SK-N-MC (cell line): ENCODE results near the gene SRSF2.
"Not testable (repeated sequence)": the region's sequence is repeated elsewhere in the genome, so short reads cannot be mapped to it uniquely, and the experiment has no call there.

Source experiments
- DNase-seq: peaks from one replicate; pipeline ENCODE4 v3.0.0-alpha.2; 2011; ENCODE audit warnings: low read depth, low spot score
- H3K27ac ChIP-seq: fragments of 200-600 bp; sonication (generic); 2 replicates; pipeline ENCODE4 v1.5.1; 2016; ENCODE audit warnings: mixed run types
- H3K36me3 ChIP-seq: fragments of 200-600 bp; sonication (generic); 2 replicates; pipeline ENCODE4 v1.6.1; 2017; ENCODE audit warnings: antibody characterized with exemption, low read length, mixed read lengths; ENCODE audit not compliant: insufficient read depth
- H3K4me3 ChIP-seq: fragments of 200-600 bp; sonication (generic); 2 replicates; pipeline ENCODE4 v1.5.1; 2016
- H3K9ac ChIP-seq: fragments of 200-600 bp; sonication (generic); 2 replicates; pipeline ENCODE4 v1.8.0; 2017; ENCODE audit warnings: mixed run types, mixed read lengths; ENCODE audit not compliant: insufficient read length
- H3K9me3 ChIP-seq: fragments of 200-600 bp; sonication (generic); 2 replicates; pipeline ENCODE4 v1.6.1; 2017; ENCODE audit warnings: low read depth, mild to moderate bottlenecking, antibody characterized with exemption, low read length, moderate library complexity, mixed read lengths
- EZH2 ChIP-seq: fragments of 200-600 bp; sonication (generic); IDR thresholded peaks from one replicate; pipeline ENCODE4 v1.6.1; 2017; ENCODE audit warnings: antibody characterized with exemption
- FOXP2 ChIP-seq: optimal IDR thresholded peaks from 2 replicates; pipeline ENCODE3; 2011; ENCODE audit warnings: mild to moderate bottlenecking, moderate library complexity; ENCODE audit not compliant: insufficient read depth; ENCODE audit errors: extremely low read length, control extremely low read depth
- POLR2AphosphoS5 ChIP-seq: IDR thresholded peaks from 2 replicates; pipeline ENCODE4 v1.6.1; 2012; ENCODE audit warnings: mild to moderate bottlenecking, low read depth, low read length, borderline replicate concordance

SRSF2 gene

DNA sequence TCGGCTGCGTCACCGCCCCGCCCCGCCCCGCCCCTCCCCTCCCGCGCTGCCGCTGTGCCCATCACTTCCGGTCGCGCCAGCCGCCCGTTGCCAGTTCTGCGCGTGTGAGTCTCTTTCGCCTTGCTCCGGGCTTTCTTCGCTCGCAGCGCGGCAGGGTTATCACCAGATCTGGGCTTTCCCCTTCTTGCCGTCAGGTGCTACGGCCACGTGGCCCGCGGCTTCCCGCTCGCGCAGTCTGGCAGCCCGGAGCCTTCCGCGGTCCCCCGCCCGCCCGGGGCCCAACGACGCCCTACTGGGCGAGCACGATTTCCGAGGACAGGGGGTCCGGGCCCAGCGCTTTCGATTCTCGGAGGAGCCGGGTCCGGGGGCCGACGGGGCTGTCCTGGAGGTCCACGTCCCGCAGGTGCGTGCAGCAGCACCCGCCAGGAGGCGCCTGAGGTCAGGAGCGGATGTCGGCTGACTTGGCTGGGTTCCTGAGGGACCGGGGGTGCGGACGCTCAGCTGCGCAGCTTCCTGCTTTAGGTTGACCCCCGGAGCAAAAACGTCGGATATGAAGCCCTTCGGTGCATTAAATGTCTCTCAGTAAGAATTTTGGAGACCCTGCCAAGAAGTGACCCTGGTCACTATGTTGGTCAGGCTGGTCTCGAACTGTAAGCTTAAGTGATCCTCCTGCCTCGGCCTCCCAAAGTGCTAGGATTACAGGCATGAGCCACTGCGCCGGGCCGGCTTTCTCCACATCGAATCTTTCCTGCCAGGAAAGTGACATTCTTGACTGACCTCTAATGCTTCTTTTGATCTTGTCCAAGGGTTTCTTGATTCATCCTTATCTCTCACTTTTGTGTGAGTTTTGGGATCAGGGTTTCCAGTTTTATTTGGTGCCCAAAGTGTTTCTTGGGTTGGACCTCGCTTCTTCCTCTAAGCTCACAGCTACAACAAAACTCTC is 10.1 kb downstream of the SRSF2 start, which contains the start of gene METTL23:
METTL23 (plus strand) TSS at position 64 of the 943 bp plus-strand sequence. CDS start 2,872 bp downstream, outside the sequence.
- no peak for DNase-seq
- H3K36me3 ChIP-seq = peaks cover 37% of the 10 kb centered on the region
- TF ChIP-seq EZH2 = no peak
- TF ChIP-seq POLR2AphosphoS5 = peak; percentile 90
- H3K4me3 ChIP-seq = peak within 1 kb of the TSS; percentile 89
- H3K27ac ChIP-seq = peak within 1 kb of the TSS; percentile 74
- peak within 1 kb of the TSS; percentile 92 for H3K9ac ChIP-seq
- no peaks in the 10 kb centered on the region for H3K9me3 ChIP-seq

- Histone ChIP-seq H3K9ac (peak within 1 kb of the TSS; percentile 92), H3K4me3 (peak within 1 kb of the TSS; percentile 89), H3K36me3 (peaks cover 37% of the 10 kb centered on the region), H3K9me3 (no peaks in the 10 kb centered on the region), H3K27ac (peak within 1 kb of the TSS; percentile 74)
- DNase-seq = no peak
- TF ChIP-seq EZH2 (no peak), FOXP2 (no peak), POLR2AphosphoS5 (peak; percentile 84)
Observed at GRCh38 chr17:76726231-76726775, 10.8 kb downstream of the SRSF2 start, which contains the start of gene JMJD6. TSS of gene JMJD6 (minus strand) at chr17:76726606. CDS start at chr17:76726475, 131 bp downstream.

DNA sequence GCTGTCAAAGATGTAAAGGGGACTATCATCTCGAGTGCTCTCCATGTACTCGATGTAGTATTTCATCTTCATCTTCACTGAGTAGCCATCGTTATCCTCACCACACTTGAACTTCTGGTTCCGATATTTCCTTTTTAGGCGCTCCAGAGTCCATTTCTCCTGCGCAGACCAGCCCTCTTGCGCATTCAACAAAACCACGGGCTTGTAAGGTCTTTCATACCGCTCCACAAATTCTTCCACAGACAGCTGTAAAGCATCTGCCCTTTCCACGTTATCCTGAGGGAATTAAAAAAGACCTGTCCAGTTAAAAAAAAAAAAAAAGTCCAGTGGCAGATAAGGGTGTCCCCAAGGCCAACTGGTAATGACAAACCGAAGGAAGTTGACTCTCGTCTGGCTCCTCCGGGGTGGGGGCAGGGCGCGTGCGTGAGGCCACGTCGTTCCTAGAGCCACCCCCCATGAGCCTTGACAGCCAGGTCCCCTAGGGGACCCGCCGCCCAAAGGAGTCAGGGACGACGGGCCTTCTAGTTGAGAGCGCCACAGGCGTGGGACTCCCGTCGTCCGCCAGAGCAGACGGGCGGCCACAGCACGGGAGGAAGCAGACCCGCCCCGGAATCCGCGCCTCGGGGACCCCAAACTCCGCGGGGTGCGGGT is 11.4 kb downstream of the SRSF2 start:
- Histone ChIP-seq H3K9ac (peak overlapping the region; percentile 72), H3K9me3 (no peaks in the 10 kb centered on the region), H3K4me3 (peak overlapping the region; percentile 89), H3K27ac (no peak overlapping the region), H3K36me3 (peaks cover 39% of the 10 kb centered on the region)
- DNase-seq = no peak
- no peak for TF ChIP-seq EZH2
- TF ChIP-seq FOXP2 = no peak
- no peak for TF ChIP-seq POLR2AphosphoS5

DNA sequence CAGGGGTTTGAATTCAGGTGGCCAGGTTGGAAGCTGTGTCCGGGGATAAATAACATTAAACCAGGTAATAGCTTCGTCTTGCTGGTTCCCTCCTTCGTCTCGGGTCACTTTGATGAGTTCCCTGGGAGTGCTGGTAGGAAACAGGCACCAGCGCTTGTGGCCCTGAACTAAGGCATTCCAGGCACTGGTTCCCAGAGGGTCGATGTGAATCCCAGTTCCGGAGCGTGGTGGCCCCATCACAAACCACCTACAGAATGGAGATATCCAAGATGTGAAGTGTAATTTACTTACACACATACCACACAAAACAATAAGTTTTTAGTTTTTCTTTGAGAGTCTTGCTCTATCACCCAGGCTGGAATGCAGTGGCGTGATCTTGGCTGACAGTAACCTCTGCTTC is 13.3 kb downstream of the SRSF2 start:
- H3K4me3 ChIP-seq = no peak overlapping the region
- no peak overlapping the region for H3K9ac ChIP-seq
- H3K36me3 ChIP-seq = peaks cover 58% of the 10 kb centered on the region
- no peak for DNase-seq
- TF ChIP-seq POLR2AphosphoS5 = no peak
- no peak for TF ChIP-seq EZH2
- TF ChIP-seq FOXP2 = no peak
- no peaks in the 10 kb centered on the region for H3K9me3 ChIP-seq
- H3K27ac ChIP-seq = no peak overlapping the region

DNA sequence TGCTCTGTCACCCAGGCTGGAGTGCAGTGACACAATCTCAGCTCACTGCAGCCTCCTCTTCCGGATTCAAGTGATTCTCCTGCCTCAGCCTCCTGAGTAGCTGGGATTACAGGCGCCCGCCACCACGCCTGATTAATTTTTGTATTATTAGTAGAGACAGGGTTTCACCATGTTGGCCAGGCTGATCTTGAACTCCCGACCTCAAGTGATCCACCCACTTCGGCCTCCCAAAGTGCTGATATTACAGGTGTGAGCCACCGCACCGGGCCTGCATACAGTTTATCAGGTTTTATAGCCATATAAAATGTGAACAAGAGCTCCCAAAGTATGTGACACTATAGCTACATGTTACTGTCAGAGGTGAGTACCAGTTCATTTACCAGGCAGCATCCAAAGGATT is 14.2 kb downstream of the SRSF2 start:
- peaks cover 66% of the 10 kb centered on the region for H3K36me3 ChIP-seq
- H3K9me3 ChIP-seq, DNase-seq, H3K9ac ChIP-seq, H3K4me3 ChIP-seq, H3K27ac ChIP-seq: not testable (repeated sequence)

- Histone ChIP-seq H3K9me3 (no peaks in the 10 kb centered on the region), H3K9ac (no peak overlapping the region), H3K27ac (no peak overlapping the region), H3K4me3 (no peak overlapping the region), H3K36me3 (peaks cover 71% of the 10 kb centered on the region)
- no peak for DNase-seq
- TF ChIP-seq FOXP2 = no peak
- no peak for TF ChIP-seq POLR2AphosphoS5
- TF ChIP-seq EZH2 = no peak
Observed at GRCh38 chr17:76722279-76722678, 14.9 kb downstream of the SRSF2 start.

DNA sequence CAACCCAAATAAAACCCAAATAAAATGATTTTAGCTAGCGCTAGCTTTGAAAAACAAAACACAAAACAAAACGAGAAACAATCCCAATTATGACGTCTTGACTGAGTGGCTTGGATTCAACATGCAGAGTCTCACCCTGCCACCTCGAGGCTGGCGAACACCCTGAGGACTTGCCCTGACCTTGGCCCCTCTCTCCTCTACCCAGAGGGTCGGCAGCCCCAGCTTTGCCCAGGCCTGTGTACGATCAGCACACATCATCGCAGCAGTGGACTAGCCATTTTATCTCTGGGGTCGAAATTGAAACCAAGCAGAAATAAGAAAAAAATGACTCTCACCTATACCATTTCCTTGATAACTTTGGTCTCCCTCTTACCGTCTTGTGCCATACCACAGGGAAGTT is 15.7 kb downstream of the SRSF2 start:
- no peak overlapping the region for H3K4me3 ChIP-seq
- H3K27ac ChIP-seq = no peak overlapping the region
- peaks cover 73% of the 10 kb centered on the region for H3K36me3 ChIP-seq
- no peak for DNase-seq
- no peak for TF ChIP-seq POLR2AphosphoS5
- no peak for TF ChIP-seq FOXP2
- no peak for TF ChIP-seq EZH2
- no peak overlapping the region for H3K9ac ChIP-seq
- H3K9me3 ChIP-seq = no peaks in the 10 kb centered on the region

- Histone ChIP-seq H3K36me3 (peaks cover 78% of the 10 kb centered on the region), H3K9ac (no peak overlapping the region), H3K27ac (no peak overlapping the region), H3K9me3 (no peaks in the 10 kb centered on the region), H3K4me3 (no peak overlapping the region)
- no peak for TF ChIP-seq POLR2AphosphoS5
- TF ChIP-seq FOXP2 = no peak
- DNase-seq = no peak
Observed at GRCh38 chr17:76720941-76721340, 16.2 kb downstream of the SRSF2 start.
